ENCODE results near the gene PPP2R5C. TPM values are rescaled to one million over a fixed set of nuclear protein-coding genes. Genes with fewer than 3 reads are reported as not detected.
"Not testable (repeated sequence)": the region's sequence is repeated elsewhere in the genome, so short reads cannot be mapped to it uniquely, and the experiment has no call there.

The PPP2R5C gene
- total RNA-seq, 2 donors from 2014 or later, result 317 to 370 TPM

- Mint-ChIP-seq H3K9me3 (peaks cover 12% of the 10 kb centered on the region in 2 donors), H3K36me3 (ENCODE audit: insufficient read depth in 2 of 2) (peaks cover 14% of the 10 kb centered on the region in 2 donors)
- H3K27ac Mint-ChIP-seq; DNase-seq; H3K4me3 Mint-ChIP-seq; H3K4me1 Mint-ChIP-seq (ENCODE audit: low read depth); ATAC-seq (replicated peaks in 1 of 2); H3K27me3 Mint-ChIP-seq (ENCODE audit: low read depth): not testable (repeated sequence)
These were observed 17.1 kb upstream of the PPP2R5C start for GRCh38 chr14:101744382-101744781.

- ATAC-seq (replicated peaks in 1 of 2); H3K27ac Mint-ChIP-seq; H3K4me3 Mint-ChIP-seq; H3K4me1 Mint-ChIP-seq (ENCODE audit: low read depth); H3K9me3 Mint-ChIP-seq; H3K36me3 Mint-ChIP-seq (ENCODE audit: insufficient read depth in 2 of 2); DNase-seq: not testable (repeated sequence)
- H3K27me3 Mint-ChIP-seq (ENCODE audit: low read depth), result peaks cover 13% of the 10 kb centered on the region
These were observed 11.8 kb upstream of the PPP2R5C start for GRCh38 chr14:101749756-101750155.

- ATAC-seq (replicated peaks in 1 of 2), result no peak
- Mint-ChIP-seq H3K27ac (no peak overlapping the region), H3K4me3 (no peak overlapping the region), H3K36me3 (ENCODE audit: insufficient read depth in 2 of 2) (peaks cover 0 to 4% of the 10 kb centered on the region in 2 donors), H3K4me1 (ENCODE audit: low read depth) (peaks cover 11% of the 10 kb centered on the region), H3K27me3 (ENCODE audit: low read depth) (peaks cover 15% of the 10 kb centered on the region), H3K9me3 (peaks cover 3 to 6% of the 10 kb centered on the region in 2 donors)
- DNase-seq, result no peak
These were observed 6.6 kb upstream of the PPP2R5C start for GRCh38 chr14:101754893-101755292.

- ATAC-seq (replicated peaks in 1 of 2) (no peak), DNase-seq (no peak)
- H3K4me3 Mint-ChIP-seq, result no peak overlapping the region
- H3K27ac Mint-ChIP-seq, result no peak overlapping the region
- peaks cover 15% of the 10 kb centered on the region for H3K27me3 Mint-ChIP-seq (ENCODE audit: low read depth)
- peaks cover 0 to 4% of the 10 kb centered on the region in 2 donors for H3K36me3 Mint-ChIP-seq (ENCODE audit: insufficient read depth in 2 of 2)
- H3K4me1 Mint-ChIP-seq (ENCODE audit: low read depth), result peaks cover 14% of the 10 kb centered on the region
- peaks cover 3 to 6% of the 10 kb centered on the region in 2 donors for H3K9me3 Mint-ChIP-seq
These were observed 5.8 kb upstream of the PPP2R5C start for GRCh38 chr14:101755591-101756324.

GRCh38 chr14:101757064-101757838 lies 4.3 kb upstream of the PPP2R5C start:
- Mint-ChIP-seq H3K9me3 (peaks cover 3 to 4% of the 10 kb centered on the region in 2 donors), H3K36me3 (ENCODE audit: insufficient read depth in 2 of 2) (peaks cover under 1 to 4% of the 10 kb centered on the region in 2 donors), H3K27me3 (ENCODE audit: low read depth) (peaks cover 7% of the 10 kb centered on the region), H3K27ac (no peak overlapping the region), H3K4me1 (ENCODE audit: low read depth) (peaks cover 14% of the 10 kb centered on the region), H3K4me3 (no peak overlapping the region)
- DNase-seq, result no peak
- ATAC-seq (replicated peaks in 1 of 2), result no peak

GRCh38 chr14:101757839-101758211 lies 3.7 kb upstream of the PPP2R5C start:
- Mint-ChIP-seq H3K27me3 (ENCODE audit: low read depth) (peaks cover 7% of the 10 kb centered on the region), H3K36me3 (ENCODE audit: insufficient read depth in 2 of 2) (peaks cover 2 to 6% of the 10 kb centered on the region in 2 donors), H3K4me3 (no peak overlapping the region), H3K9me3 (peaks cover 0 to 4% of the 10 kb centered on the region in 2 donors), H3K4me1 (ENCODE audit: low read depth) (peaks cover 18% of the 10 kb centered on the region), H3K27ac (no peak overlapping the region)
- DNase-seq (no peak), ATAC-seq (replicated peaks in 1 of 2) (no peak)

GRCh38 chr14:101758913-101759593 lies 2.5 kb upstream of the PPP2R5C start:
- Mint-ChIP-seq H3K36me3 (ENCODE audit: insufficient read depth in 2 of 2) (peaks cover 6 to 9% of the 10 kb centered on the region in 2 donors), H3K4me1 (ENCODE audit: low read depth) (peaks cover 31% of the 10 kb centered on the region), H3K9me3 (peaks cover 0 to 2% of the 10 kb centered on the region in 2 donors), H3K27ac (no peak overlapping the region), H3K27me3 (ENCODE audit: low read depth) (peaks cover 7% of the 10 kb centered on the region), H3K4me3 (no peak overlapping the region)
- DNase-seq (no peak), ATAC-seq (replicated peaks in 1 of 2) (no peak)

GRCh38 chr14:101760138-101761011 lies 1.1 kb upstream of the PPP2R5C start:
- peak overlapping the region; percentile 86 to 91 for H3K4me3 Mint-ChIP-seq
- peak overlapping the region; percentile 76 for H3K27ac Mint-ChIP-seq
- no peaks in the 10 kb centered on the region for H3K9me3 Mint-ChIP-seq
- H3K27me3 Mint-ChIP-seq (ENCODE audit: low read depth), result peaks cover 7% of the 10 kb centered on the region
- H3K4me1 Mint-ChIP-seq (ENCODE audit: low read depth), result peaks cover 44% of the 10 kb centered on the region
- peak; percentile 94 to 96 for DNase-seq
- peaks cover 6 to 9% of the 10 kb centered on the region in 2 donors for H3K36me3 Mint-ChIP-seq (ENCODE audit: insufficient read depth in 2 of 2)
- peak; percentile 73 to 76 for ATAC-seq (replicated peaks in 1 of 2)

- DNase-seq (peak; percentile 60 to 63), ATAC-seq (replicated peaks in 1 of 2) (peak; percentile 7 to 17)
- peaks cover 8 to 14% of the 10 kb centered on the region in 2 donors for H3K36me3 Mint-ChIP-seq (ENCODE audit: insufficient read depth in 2 of 2)
- H3K4me3 Mint-ChIP-seq, result peak overlapping the region; percentile 91 to 92
- no peaks in the 10 kb centered on the region for H3K9me3 Mint-ChIP-seq
- no peaks in the 10 kb centered on the region for H3K27me3 Mint-ChIP-seq (ENCODE audit: low read depth)
- peaks cover 60% of the 10 kb centered on the region for H3K4me1 Mint-ChIP-seq (ENCODE audit: low read depth)
- H3K27ac Mint-ChIP-seq, result peak overlapping the region; percentile 70
These were observed 496 bp downstream of the PPP2R5C start for GRCh38 chr14:101761881-101762529.

GRCh38 chr14:101762530-101763101 lies 1.1 kb downstream of the PPP2R5C start:
- peaks cover 61% of the 10 kb centered on the region for H3K4me1 Mint-ChIP-seq (ENCODE audit: low read depth)
- H3K27ac Mint-ChIP-seq, result peak overlapping the region; percentile 70
- DNase-seq (no peak), ATAC-seq (replicated peaks in 1 of 2) (no peak)
- H3K36me3 Mint-ChIP-seq (ENCODE audit: insufficient read depth in 2 of 2), result peaks cover 8 to 14% of the 10 kb centered on the region in 2 donors
- H3K9me3 Mint-ChIP-seq, result no peaks in the 10 kb centered on the region
- peak overlapping the region; percentile 91 to 92 for H3K4me3 Mint-ChIP-seq
- no peaks in the 10 kb centered on the region for H3K27me3 Mint-ChIP-seq (ENCODE audit: low read depth)

GRCh38 chr14:101763941-101764709 lies 2.6 kb downstream of the PPP2R5C start:
- Mint-ChIP-seq H3K27ac (peak overlapping the region; percentile 86), H3K36me3 (ENCODE audit: insufficient read depth in 2 of 2) (peaks cover 8 to 16% of the 10 kb centered on the region in 2 donors), H3K9me3 (no peaks in the 10 kb centered on the region), H3K4me1 (ENCODE audit: low read depth) (peaks cover 57% of the 10 kb centered on the region), H3K4me3 (peak overlapping the region; percentile 60 to 91), H3K27me3 (ENCODE audit: low read depth) (no peaks in the 10 kb centered on the region)
- DNase-seq (no peak), ATAC-seq (replicated peaks in 1 of 2) (no peak)

Measured in activated T-cell treated with anti-CD3 and anti-CD28 coated beads, Interleukin-2, amount 50 U/mL, for 72 hours (primary cell).